ENCODE measurements around the gene FBXO47. TPM values are rescaled to one million over a fixed set of nuclear protein-coding genes. Genes with fewer than 3 reads are reported as not detected.
A peak's percentile ranks its signal among the peaks of the same experiment; 100 is the strongest.

Gene FBXO47
- total and polyA plus RNA-seq, 9 of the 15 experiments (the other 6 are each of a cell fraction or from before 2014, with no cell fraction given): not detected

DNA sequence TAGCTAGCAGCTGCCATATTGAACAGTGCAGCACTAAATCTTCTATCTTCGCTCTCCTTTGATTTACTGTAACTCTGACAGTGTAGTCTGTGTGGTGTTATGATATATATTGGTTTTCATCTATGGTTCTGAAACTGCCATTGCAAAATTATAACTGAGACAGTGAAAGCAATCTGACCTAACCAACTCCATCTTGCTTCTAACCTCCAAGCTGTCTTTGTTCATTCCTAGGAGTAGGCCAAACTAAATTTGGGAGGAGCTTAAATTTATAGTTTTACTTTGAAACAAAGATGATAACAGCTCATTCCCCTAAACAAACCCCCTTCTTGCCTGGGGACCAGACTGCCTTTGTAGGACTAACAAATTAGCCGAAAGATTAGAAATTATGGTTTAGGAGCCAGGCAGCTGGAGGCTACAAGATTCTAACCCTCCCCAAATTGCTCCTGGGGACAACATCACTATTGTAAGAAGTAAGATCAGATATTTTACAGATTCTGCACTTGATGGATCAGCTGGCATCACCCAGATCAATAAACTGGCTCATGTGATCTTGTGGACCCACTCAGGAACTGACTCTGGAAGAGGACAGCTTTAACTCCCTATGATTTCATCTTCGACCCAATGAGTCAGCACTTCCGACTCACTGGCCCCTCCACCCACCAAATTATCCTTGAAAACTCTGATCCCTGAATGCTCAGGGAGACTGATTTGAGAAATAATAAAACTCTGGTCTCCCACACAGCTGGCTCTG, 47.0 kb upstream of the FBXO47 start (continued):
- TF ChIP-seq, protein P1, sequence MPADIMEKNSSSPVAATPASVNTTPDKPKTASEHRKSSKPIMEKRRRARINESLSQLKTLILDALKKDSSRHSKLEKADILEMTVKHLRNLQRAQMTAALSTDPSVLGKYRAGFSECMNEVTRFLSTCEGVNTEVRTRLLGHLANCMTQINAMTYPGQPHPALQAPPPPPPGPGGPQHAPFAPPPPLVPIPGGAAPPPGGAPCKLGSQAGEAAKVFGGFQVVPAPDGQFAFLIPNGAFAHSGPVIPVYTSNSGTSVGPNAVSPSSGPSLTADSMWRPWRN (IDR thresholded peaks at IDR 0.05; ENCODE audit: low read depth): no peak
- TF ChIP-seq XRCC3 (IDR thresholded peaks at IDR 0.05) (no peak), TAF15 (IDR thresholded peaks at IDR 0.05; ENCODE audit: low read depth, low read length) (no peak), ZNF449 (CRISPR knock-in tag; IDR thresholded peaks at IDR 0.05) (peak; percentile 97), NONO (IDR thresholded peaks at IDR 0.05; ENCODE audit: low read depth in 2 of 2, low read length in 1 of 2) (no peak), RFX5 (IDR thresholded peaks at IDR 0.05; ENCODE audit: low read depth, low read length) (no peak), CTBP1 (IDR thresholded peaks at IDR 0.05; ENCODE audit: borderline replicate concordance) (no peak), DNMT1 (IDR thresholded peaks at IDR 0.05) (no peak), PHF20 (IDR thresholded peaks at IDR 0.05; ENCODE audit: partially characterized antibody) (no peak), HNRNPH1 (optimal IDR thresholded peaks at IDR 0.05; ENCODE audit: low read depth, low read length) (no peak), KDM2B (CRISPR knock-in tag; IDR thresholded peaks at IDR 0.05) (peak; percentile 84; the same call in 1 of the 2 replicates), TBL1XR1 (IDR thresholded peaks at IDR 0.05; ENCODE audit: low read length in 2 of 2) (peak in 1 of 2 experiments; percentile 10; a peak in 1 of 4 replicates), ZZZ3 (IDR thresholded peaks at IDR 0.05) (no peak), NCOA6 (IDR thresholded peaks at IDR 0.05) (no peak), ZNF408 (CRISPR knock-in tag; IDR thresholded peaks at IDR 0.05; ENCODE audit: low read depth) (no peak), ZNF766 (CRISPR knock-in tag; conservative IDR thresholded peaks at IDR 0.05) (peak; percentile 98), MAZ (CRISPR knock-in tag; conservative IDR thresholded peaks at IDR 0.05 in 1 of 2, IDR thresholded peaks at IDR 0.05 in 1 of 2) (peak in 1 of 2 experiments; percentile 66; a peak in 2 of 4 replicates), ZNF639 (CRISPR knock-in tag; conservative IDR thresholded peaks at IDR 0.05 in 1 of 2, IDR thresholded peaks at IDR 0.05 in 1 of 2) (peak in 1 of 2 experiments; percentile 95; a peak in 2 of 4 replicates), SMARCC2 (IDR thresholded peaks at IDR 0.05; ENCODE audit: low read depth) (peak; percentile 60; the same call in 1 of the 2 replicates), BRF2 (IDR thresholded peaks at IDR 0.05; ENCODE audit: borderline replicate concordance, insufficient read depth, insufficient read length) (no peak), ZNF583 (CRISPR knock-in tag; IDR thresholded peaks at IDR 0.05) (peak; percentile 99)
- TF ChIP-seq, protein P2, sequence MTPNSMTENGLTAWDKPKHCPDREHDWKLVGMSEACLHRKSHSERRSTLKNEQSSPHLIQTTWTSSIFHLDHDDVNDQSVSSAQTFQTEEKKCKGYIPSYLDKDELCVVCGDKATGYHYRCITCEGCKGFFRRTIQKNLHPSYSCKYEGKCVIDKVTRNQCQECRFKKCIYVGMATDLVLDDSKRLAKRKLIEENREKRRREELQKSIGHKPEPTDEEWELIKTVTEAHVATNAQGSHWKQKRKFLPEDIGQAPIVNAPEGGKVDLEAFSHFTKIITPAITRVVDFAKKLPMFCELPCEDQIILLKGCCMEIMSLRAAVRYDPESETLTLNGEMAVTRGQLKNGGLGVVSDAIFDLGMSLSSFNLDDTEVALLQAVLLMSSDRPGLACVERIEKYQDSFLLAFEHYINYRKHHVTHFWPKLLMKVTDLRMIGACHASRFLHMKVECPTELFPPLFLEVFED (CRISPR knock-in tag; conservative IDR thresholded peaks at IDR 0.05): peak; percentile 90

All from K562 (cell line).